NCI-H2029 (cell line): ENCODE results near the gene PHF5A.

Experiments
- DNase-seq: peaks from one replicate; lab custom pipeline; 2025; lab: John Stamatoyannopoulos, UW

The PHF5A gene

GRCh38 chr22:41411021-41411851 lies 57.3 kb downstream of the PHF5A start:
- no peak for DNase-seq

DNA sequence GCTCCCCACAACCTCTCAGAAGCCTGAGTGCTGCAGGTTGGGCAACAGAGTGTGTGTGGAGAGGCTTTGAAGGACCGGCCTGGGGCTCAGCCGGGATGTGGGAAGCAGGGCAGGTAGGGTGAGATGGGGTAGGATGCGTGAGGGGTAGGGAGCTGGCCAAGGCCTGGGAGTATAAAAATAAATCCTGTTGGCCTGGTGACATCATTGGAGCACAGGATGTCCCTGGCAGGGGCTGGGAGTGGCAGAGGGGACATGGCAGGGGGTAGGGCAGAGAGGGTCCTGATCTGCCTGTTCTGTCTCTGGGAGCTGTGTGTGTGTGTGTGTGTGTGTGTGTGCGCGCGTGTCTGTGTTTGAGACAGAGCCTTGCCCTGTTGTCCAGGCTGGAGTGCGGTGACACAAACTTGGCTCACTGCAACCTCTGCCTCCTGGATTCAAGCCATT lies 58.2 kb downstream of the PHF5A start:
- DNase-seq, result no peak
